HUES6 (cell line): ENCODE results near the gene SLC20A1.

Experiments used
- H3K27ac ChIP-seq: 2 replicates; pipeline ENCODE4 v1.7.0; 2013; ENCODE audit warnings: low read depth, mild to moderate bottlenecking, low read length, inconsistent platforms
- H3K27me3 ChIP-seq: 2 replicates; pipeline ENCODE4 v1.6.1; 2013; ENCODE audit warnings: low read length; ENCODE audit not compliant: control insufficient read depth, insufficient read depth
- H3K36me3 ChIP-seq: 2 replicates; pipeline ENCODE4 v1.6.1; 2013; ENCODE audit warnings: low read length; ENCODE audit not compliant: control insufficient read depth, insufficient read depth
- H3K4me1 ChIP-seq: 2 replicates; pipeline ENCODE4 v1.6.1; 2013; ENCODE audit warnings: low read length; ENCODE audit not compliant: control insufficient read depth, insufficient read depth
- H3K4me3 ChIP-seq: 2 replicates; pipeline ENCODE4 v1.5.1; 2013; ENCODE audit warnings: low read depth, low read length
- H3K9ac ChIP-seq: one replicate; pipeline ENCODE4 v1.6.1; 2013; ENCODE audit warnings: mild to moderate bottlenecking, low read length
- H3K9me3 ChIP-seq: 2 replicates; pipeline ENCODE4 v1.6.1; 2013; ENCODE audit warnings: low read depth, low read length; ENCODE audit not compliant: control insufficient read depth, insufficient read depth

SLC20A1 gene

GRCh38 chr2:112712903-112713584, 67.3 kb downstream of the SLC20A1 start:
- no peaks in the 10 kb centered on the region for H3K36me3 ChIP-seq
- no peaks in the 10 kb centered on the region for H3K9me3 ChIP-seq
- H3K4me3 ChIP-seq: no peak overlapping the region
- H3K27ac ChIP-seq: no peak overlapping the region
- H3K4me1 ChIP-seq: no peaks in the 10 kb centered on the region; the same call in 1 of the 2 replicates
- no peaks in the 10 kb centered on the region for H3K27me3 ChIP-seq
- H3K9ac ChIP-seq: no peak overlapping the region
